ENCODE data around the gene LRG1.
"Not testable (repeated sequence)": the region's sequence is repeated elsewhere in the genome, so short reads cannot be mapped to it uniquely, and the experiment has no call there.

Gene LRG1

GRCh38 chr19:4576016-4576933, 36.4 kb upstream of the LRG1 start:
- peak; percentile 45 for DNase-seq (ENCODE audit: low spot score)

GRCh38 chr19:4575267-4576015, 35.6 kb upstream of the LRG1 start:
- DNase-seq (ENCODE audit: low spot score), result no peak

- no peak for DNase-seq (ENCODE audit: low spot score)
These were observed 33.8 kb upstream of the LRG1 start for GRCh38 chr19:4573682-4574081.

GRCh38 chr19:4571305-4571917, 31.6 kb upstream of the LRG1 start:
- DNase-seq (ENCODE audit: low spot score), result peak; percentile 21

- no peak for DNase-seq (ENCODE audit: low spot score)
These were observed 31.1 kb upstream of the LRG1 start for GRCh38 chr19:4570916-4571304.

GRCh38 chr19:4570402-4570801, 30.6 kb upstream of the LRG1 start:
- DNase-seq (ENCODE audit: low spot score), result no peak

GRCh38 chr19:4568886-4569285, 29.1 kb upstream of the LRG1 start:
- DNase-seq (ENCODE audit: low spot score), result no peak

- DNase-seq (ENCODE audit: low spot score), result no peak
These were observed 27.8 kb upstream of the LRG1 start for GRCh38 chr19:4567584-4568071.

GRCh38 chr19:4566402-4567051, 26.7 kb upstream of the LRG1 start:
- no peak for DNase-seq (ENCODE audit: low spot score)

- DNase-seq (ENCODE audit: low spot score), result not testable (repeated sequence)
These were observed 23.7 kb upstream of the LRG1 start for GRCh38 chr19:4563562-4563961.

GRCh38 chr19:4562085-4562484, 22.2 kb upstream of the LRG1 start:
- DNase-seq (ENCODE audit: low spot score), result not testable (repeated sequence)

- peak; percentile 40 for DNase-seq (ENCODE audit: low spot score)
These were observed 19.7 kb upstream of the LRG1 start, which contains the start of gene SEMA6B for GRCh38 chr19:4559569-4559968. SEMA6B (minus strand) TSS chr19:4559684; CDS start chr19:4558457, 1,227 bp downstream.

GRCh38 chr19:4557971-4558941, 18.4 kb upstream of the LRG1 start:
- no peak for DNase-seq (ENCODE audit: low spot score)

- no peak for DNase-seq (ENCODE audit: low spot score)
These were observed 17.5 kb upstream of the LRG1 start for GRCh38 chr19:4557144-4557970.

- DNase-seq (ENCODE audit: low spot score), result no peak
These were observed 16.8 kb upstream of the LRG1 start for GRCh38 chr19:4556597-4557127.

- no peak for DNase-seq (ENCODE audit: low spot score)
These were observed 16.1 kb upstream of the LRG1 start for GRCh38 chr19:4555657-4556561.

- no peak for DNase-seq (ENCODE audit: low spot score)
These were observed 14.9 kb upstream of the LRG1 start for GRCh38 chr19:4554717-4555116.

- no peak for DNase-seq (ENCODE audit: low spot score)
These were observed 13.9 kb upstream of the LRG1 start for GRCh38 chr19:4553775-4554174.

Measured in Ammon's horn (tissue), 1 donor.